Panc1 (cell line): ENCODE measurements around the gene PRRX2.
"Not testable (repeated sequence)": the region's sequence is repeated elsewhere in the genome, so short reads cannot be mapped to it uniquely, and the experiment has no call there.

Experiments
- CTCF ChIP-seq: fragments of 450-650 bp; IDR thresholded peaks from 2 replicates; pipeline ENCODE4 v1.5.1; 2017; ENCODE audit warnings: mild to moderate bottlenecking
- REST ChIP-seq, 2 experiments: IDR thresholded peaks; 2 replicates each; pipeline ENCODE4 v1.6.1; 2011 to 2012; ENCODE audit warnings: low read depth in 2 of 2, control low read depth in 1 of 2, low read length in 1 of 2, mild to moderate bottlenecking in 1 of 2, moderate library complexity in 1 of 2; ENCODE audit not compliant: insufficient read depth in 1 of 2

GRCh38 chr9:129662239-129662638 is 3.2 kb upstream of the PRRX2 start:
- TF ChIP-seq CTCF; REST (IDR thresholded peaks at IDR 0.05; ENCODE audit: insufficient read depth in 1 of 2, low read depth in 2 of 2, low read length in 1 of 2): not testable (repeated sequence)
